ENCODE measurements around the gene PTBP2.

The PTBP2 gene

DNA sequence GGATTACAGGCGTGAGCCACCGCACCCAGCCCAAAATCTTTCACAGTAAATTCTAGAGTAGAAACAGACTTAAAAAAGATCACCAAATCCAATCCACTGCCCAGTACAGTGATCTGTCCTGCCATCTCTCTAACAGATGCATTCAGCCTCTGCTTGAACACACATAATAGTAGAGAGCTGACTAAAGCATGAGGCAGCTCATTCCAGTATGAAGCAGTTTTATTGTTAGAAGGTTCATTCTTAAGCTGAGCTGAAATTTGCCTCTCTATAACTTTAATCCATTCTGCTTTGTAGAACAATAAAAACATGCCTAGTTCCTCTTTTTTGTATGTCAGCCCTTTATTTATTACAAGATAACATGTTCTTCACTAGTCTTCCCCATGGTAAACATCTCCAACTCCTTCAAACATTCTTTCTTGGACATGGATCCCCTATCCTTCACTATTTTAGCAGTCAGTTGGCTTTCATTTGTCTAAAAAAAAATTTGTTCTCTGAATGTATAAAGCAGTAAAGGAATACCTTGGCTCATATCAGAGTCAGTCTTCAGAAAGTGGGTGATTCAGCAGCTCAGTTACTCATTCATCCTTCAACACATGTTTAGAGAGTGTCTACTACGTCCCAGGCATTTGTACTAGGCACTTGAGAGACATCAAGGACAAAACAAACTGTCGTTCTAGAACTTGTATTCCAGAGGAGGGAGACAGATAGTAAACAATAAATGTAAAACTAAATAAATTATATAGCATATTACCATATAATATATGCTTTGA, 10.7 kb upstream of the PTBP2 start:
- no peak overlapping the region for H3K4me3 ChIP-seq (ENCODE audit: low read depth, low read length)
- TF ChIP-seq POLR2A (IDR thresholded peaks at IDR 0.05; ENCODE audit: extremely low read depth, insufficient read length): no peak
- no peak for TF ChIP-seq MYC (IDR thresholded peaks at IDR 0.05; ENCODE audit: low read depth, low read length)
- TF ChIP-seq, protein P1, sequence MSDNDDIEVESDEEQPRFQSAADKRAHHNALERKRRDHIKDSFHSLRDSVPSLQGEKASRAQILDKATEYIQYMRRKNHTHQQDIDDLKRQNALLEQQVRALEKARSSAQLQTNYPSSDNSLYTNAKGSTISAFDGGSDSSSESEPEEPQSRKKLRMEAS (IDR thresholded peaks at IDR 0.05; ENCODE audit: low read depth, low read length): no peak
- TF ChIP-seq, protein P2, sequence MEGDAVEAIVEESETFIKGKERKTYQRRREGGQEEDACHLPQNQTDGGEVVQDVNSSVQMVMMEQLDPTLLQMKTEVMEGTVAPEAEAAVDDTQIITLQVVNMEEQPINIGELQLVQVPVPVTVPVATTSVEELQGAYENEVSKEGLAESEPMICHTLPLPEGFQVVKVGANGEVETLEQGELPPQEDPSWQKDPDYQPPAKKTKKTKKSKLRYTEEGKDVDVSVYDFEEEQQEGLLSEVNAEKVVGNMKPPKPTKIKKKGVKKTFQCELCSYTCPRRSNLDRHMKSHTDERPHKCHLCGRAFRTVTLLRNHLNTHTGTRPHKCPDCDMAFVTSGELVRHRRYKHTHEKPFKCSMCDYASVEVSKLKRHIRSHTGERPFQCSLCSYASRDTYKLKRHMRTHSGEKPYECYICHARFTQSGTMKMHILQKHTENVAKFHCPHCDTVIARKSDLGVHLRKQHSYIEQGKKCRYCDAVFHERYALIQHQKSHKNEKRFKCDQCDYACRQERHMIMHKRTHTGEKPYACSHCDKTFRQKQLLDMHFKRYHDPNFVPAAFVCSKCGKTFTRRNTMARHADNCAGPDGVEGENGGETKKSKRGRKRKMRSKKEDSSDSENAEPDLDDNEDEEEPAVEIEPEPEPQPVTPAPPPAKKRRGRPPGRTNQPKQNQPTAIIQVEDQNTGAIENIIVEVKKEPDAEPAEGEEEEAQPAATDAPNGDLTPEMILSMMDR (IDR thresholded peaks at IDR 0.05; ENCODE audit: low read depth, low read length): no peak
- DNase-seq (ENCODE audit: low read depth): peak; percentile 17

DNA sequence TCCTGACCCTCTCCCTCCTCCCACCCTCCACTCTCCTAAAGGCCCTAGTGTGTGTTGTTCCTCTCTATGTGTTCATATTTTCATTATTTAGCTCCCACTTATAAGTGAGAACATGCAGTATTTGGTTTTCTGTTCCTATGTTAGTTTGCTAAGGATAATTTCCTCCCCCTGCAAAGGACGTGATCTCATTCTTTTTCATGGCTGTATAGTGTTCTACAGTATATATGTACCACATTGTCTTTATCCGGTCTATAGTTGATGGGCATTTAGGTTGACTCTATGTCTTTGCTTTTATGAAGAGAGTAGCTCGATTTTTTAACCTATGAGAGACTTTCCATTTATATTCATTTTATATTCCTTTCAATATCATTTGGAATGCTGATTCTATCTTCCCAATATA, 7.9 kb upstream of the PTBP2 start:
- TF ChIP-seq, protein P1 (IDR thresholded peaks at IDR 0.05; ENCODE audit: low read depth, low read length): no peak
- TF ChIP-seq, protein P2 (IDR thresholded peaks at IDR 0.05; ENCODE audit: low read depth, low read length): no peak
- TF ChIP-seq POLR2A (IDR thresholded peaks at IDR 0.05; ENCODE audit: extremely low read depth, insufficient read length): no peak
- TF ChIP-seq MYC (IDR thresholded peaks at IDR 0.05; ENCODE audit: low read depth, low read length): no peak
- DNase-seq (ENCODE audit: low read depth): no peak
- no peak overlapping the region for H3K4me3 ChIP-seq (ENCODE audit: low read depth, low read length)

DNA sequence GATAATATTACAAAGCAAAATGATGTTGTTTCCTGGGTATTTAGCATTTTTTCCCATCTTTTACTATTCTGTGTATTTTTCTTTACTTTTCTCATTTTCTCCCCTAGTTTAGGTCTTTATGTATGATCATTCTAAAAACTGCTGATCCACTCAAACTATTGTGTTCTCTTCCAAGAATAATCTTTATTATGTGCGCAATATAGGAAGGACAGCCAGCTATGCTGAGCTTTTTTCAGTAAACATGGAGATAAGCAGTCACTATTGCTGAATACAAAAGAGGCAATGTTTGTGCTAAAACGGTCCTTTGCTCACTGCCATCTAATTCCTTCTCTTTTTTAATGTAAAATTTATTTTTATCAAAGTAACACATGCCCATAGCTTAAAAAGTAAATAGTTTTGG, 6.7 kb upstream of the PTBP2 start:
- DNase-seq (ENCODE audit: low read depth): no peak
- H3K4me3 ChIP-seq (ENCODE audit: low read depth, low read length): no peak overlapping the region
- TF ChIP-seq MYC (IDR thresholded peaks at IDR 0.05; ENCODE audit: low read depth, low read length): no peak
- TF ChIP-seq, protein P2 (IDR thresholded peaks at IDR 0.05; ENCODE audit: low read depth, low read length): no peak
- no peak for TF ChIP-seq POLR2A (IDR thresholded peaks at IDR 0.05; ENCODE audit: extremely low read depth, insufficient read length)
- TF ChIP-seq, protein P1 (IDR thresholded peaks at IDR 0.05; ENCODE audit: low read depth, low read length): no peak

DNA sequence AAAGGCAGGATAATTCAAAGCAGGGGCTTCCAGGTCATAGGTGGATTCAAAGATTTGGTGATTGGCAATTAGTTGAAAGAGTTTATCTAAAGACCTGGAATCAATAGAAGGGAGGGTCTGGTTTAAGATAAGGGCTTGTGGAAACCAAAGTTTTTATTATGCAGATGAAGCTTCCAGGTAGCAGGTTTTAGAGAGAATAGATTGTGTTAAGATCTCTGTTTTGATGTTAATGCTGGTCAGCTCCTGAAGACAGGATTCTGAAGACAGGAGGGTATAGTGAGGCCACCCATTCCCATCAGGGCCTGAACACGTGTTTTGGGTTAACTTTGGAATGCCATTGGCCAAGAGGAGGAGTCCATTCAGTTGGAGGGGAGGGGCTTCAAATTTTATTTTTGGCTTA, 6.1 kb upstream of the PTBP2 start:
- no peak overlapping the region for H3K4me3 ChIP-seq (ENCODE audit: low read depth, low read length)
- TF ChIP-seq POLR2A (IDR thresholded peaks at IDR 0.05; ENCODE audit: extremely low read depth, insufficient read length) (no peak), MYC (IDR thresholded peaks at IDR 0.05; ENCODE audit: low read depth, low read length) (no peak)
- TF ChIP-seq, protein P2 (IDR thresholded peaks at IDR 0.05; ENCODE audit: low read depth, low read length): no peak
- TF ChIP-seq, protein P1 (IDR thresholded peaks at IDR 0.05; ENCODE audit: low read depth, low read length): no peak
- no peak for DNase-seq (ENCODE audit: low read depth)

DNA sequence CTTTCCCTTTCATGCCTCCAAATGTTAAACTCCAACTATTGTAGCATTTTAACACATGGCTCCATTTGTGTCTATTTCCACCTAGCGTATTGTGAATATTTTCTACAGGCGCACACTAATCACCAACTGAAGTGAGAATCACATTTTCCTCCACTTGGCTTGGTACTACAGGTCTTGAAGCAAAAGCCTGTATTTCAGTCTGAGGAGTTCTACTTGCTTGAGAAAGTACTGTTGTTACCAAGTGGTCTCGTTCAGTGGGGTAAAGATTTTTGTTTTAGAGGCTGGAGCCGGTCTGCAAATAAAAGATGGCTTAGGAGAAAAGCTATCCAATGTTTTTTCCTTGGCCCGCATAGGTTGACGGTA, 550 bp upstream of the PTBP2 start:
- no peak for DNase-seq (ENCODE audit: low read depth)
- peak overlapping the region; percentile 63 for H3K4me3 ChIP-seq (ENCODE audit: low read depth, low read length)
- TF ChIP-seq, protein P1 (IDR thresholded peaks at IDR 0.05; ENCODE audit: low read depth, low read length): no peak
- TF ChIP-seq, protein P2 (IDR thresholded peaks at IDR 0.05; ENCODE audit: low read depth, low read length): no peak

Measured in NB4 (cell line).